NB4 (cell line): Measurements from ENCODE around the gene COMT.

ENCODE experiments used
- CTCF ChIP-seq: IDR thresholded peaks from one replicate; pipeline ENCODE4 v1.5.1; 2012; ENCODE audit warnings: low read depth, low read length
- MYC ChIP-seq: IDR thresholded peaks from 2 replicates; pipeline ENCODE4 v1.6.1; 2011; ENCODE audit warnings: low read depth, low read length
- POLR2A ChIP-seq: IDR thresholded peaks from 2 replicates; pipeline ENCODE4 v1.6.1; 2011; ENCODE audit warnings: mild to moderate bottlenecking; ENCODE audit not compliant: insufficient read length; ENCODE audit errors: extremely low read depth
- TF ChIP-seq, protein P1 (sequence below): IDR thresholded peaks from 2 replicates; pipeline ENCODE4 v1.6.1; 2011; ENCODE audit warnings: low read depth, low read length

DNA sequence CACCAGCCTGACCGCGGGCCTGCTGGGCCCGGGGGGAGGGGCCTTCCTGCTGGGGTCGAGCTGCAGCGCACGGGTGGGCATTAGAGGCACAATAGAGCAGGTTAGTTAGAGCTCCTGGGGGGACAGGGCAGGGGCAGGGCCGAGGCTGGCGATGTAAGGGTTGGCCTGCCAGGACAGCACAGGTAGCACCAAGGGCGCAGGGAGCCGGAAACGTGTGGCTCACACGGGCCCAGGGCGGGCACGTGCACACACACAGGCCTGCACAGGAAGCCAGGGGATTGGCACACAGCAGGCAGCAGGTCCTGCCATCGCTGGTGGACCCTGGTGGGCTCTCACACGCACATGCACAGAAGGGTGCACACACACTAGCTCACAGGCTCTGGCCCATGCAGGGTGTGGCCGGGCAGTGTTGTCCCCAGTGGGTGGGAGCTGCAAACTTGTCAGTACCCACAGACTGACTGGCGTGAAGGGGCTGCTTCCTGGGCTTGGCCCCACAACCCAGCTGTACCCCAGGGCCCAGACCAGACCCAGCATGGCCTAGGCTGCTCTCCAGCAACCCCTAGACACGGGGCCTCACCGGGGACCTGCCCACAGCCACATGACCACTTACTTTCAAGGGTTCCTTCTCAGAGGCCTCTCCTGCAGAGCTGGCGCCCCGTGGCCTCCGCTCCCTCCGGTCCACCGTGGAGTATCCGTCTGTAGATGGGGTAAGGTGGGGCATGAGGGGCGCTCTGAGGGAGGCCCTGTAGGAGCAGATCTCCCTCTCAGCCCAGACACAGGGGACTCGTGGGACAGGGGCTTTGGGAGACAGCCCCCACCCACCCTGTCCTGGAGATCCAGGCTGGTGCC, 29.9 kb downstream of the COMT start:
- TF ChIP-seq POLR2A, result no peak
- TF ChIP-seq CTCF, result no peak
- TF ChIP-seq, protein P1, sequence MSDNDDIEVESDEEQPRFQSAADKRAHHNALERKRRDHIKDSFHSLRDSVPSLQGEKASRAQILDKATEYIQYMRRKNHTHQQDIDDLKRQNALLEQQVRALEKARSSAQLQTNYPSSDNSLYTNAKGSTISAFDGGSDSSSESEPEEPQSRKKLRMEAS, result no peak
- no peak for TF ChIP-seq MYC
